Measurements from ENCODE around the gene STRN3.

Gene STRN3

GRCh38 chr14:30873308-30874119 lies 152.7 kb downstream of the STRN3 start:
- no peak for DNase-seq (ENCODE audit: low read depth)

DNA sequence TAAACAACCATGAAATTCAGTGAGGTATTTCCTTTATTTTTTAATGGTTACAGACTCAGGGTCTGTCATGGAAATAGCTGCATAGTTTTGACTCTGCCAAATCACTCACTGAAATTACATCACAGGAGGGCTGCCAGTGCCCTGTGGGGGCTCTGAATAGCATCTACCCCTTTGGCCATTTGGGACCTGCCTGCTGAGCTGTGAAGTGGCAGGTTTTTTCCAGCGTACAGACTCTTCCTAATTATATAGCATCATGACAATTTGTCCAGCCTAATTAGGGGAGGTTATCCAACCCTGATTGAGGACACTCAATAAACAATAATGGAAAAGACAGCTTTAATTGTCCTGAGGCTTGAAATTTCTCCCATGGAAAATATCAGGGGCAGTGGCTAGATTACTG lies 153.6 kb downstream of the STRN3 start:
- DNase-seq (ENCODE audit: low read depth): no peak

GRCh38 chr14:30869551-30870155 lies 156.5 kb downstream of the STRN3 start:
- no peak for DNase-seq (ENCODE audit: low read depth)

DNA sequence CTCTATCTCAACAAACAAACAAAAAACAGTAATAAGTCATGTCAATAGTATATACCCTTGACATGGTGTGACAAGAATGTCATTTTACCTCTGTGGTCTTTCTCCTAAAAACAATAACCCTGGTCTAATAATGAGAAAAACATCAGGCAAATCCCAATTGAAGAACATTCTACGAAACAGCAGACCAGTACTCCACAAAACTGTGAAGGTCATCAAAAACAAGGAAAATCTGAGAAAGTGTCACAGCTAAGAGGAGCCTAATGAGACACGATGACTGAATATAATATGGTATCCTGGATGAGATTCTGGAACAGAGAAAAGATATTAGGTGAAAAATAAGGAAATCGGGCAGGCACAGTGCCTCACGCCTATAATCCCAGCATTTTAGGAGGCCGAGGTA lies 157.4 kb downstream of the STRN3 start:
- DNase-seq (ENCODE audit: low read depth): no peak

GRCh38 chr14:30864934-30865333 lies 161.2 kb downstream of the STRN3 start:
- no peak for DNase-seq (ENCODE audit: low read depth)

- no peak for DNase-seq (ENCODE audit: low read depth)
These were observed 165.0 kb downstream of the STRN3 start for GRCh38 chr14:30861200-30861599.

DNA sequence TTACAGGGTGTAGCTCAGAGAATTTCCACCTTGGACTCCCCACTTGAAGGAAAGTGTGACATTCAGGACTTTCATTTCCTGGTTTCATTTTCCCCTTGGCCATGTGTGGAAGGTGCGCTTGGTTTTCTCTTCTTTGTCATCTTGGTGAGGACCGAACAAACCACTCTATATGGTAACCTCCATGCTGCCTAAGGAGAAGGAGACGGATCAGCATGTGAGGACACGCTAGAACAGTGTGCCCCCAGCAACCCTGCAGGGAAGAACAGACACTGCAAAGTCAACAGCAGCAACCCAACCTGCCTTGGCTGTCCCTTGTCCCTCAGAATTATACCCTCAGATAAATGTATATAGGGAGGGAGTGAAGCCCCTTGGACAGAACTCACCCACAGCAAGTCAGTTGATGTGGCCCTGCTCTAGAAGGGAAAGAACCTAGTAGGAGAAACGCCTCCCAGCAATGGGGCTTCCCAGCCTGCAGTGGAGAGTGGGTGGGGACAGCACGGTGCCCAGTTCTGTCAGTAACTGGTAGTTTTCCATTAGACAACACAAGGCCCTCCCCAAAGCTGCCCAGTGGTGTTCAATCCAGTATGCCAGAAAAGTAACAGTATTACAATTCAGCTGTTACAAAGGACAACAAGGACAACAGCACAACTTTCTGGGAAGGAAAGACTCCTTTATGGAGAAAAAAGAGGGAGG lies 170.7 kb downstream of the STRN3 start:
- DNase-seq (ENCODE audit: low read depth): no peak

DNA sequence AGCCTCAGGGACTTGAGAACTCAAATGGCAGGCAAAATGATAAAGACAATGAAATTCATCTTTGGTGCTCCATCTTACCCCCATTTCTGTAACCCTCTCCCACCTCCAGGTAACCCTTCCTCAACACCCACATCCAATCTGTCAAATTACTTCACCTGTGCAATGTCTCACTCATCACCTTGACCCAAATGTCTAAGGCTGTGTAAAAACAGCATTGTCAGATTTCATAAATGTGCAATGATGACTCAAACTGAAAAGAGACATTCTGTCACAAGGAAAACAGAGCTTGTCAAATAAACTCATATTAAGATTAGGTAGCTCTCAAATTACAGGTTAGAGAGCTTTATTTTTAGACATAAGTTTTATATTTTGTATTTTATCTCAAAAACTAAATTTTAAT lies 171.7 kb downstream of the STRN3 start:
- DNase-seq (ENCODE audit: low read depth): no peak

DNA sequence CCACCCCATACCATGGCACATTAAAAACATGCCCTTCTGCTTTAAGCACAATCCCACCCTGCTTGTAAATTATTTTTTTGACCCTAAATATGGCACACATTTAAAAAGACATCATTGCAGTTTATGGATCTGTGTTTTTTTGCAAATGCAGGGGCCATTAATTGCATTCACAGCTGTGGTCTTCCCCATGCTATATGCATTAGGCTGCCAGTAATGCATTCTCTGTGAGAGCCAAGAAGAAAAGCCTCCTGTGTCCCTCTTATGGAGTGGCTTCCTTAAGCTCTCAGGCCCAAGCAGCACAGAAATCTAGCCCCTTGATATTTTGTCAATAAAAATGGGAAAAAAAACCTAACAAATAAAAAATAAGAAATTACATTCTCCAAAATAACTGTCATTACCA lies 172.2 kb downstream of the STRN3 start:
- DNase-seq (ENCODE audit: low read depth): no peak

DNA sequence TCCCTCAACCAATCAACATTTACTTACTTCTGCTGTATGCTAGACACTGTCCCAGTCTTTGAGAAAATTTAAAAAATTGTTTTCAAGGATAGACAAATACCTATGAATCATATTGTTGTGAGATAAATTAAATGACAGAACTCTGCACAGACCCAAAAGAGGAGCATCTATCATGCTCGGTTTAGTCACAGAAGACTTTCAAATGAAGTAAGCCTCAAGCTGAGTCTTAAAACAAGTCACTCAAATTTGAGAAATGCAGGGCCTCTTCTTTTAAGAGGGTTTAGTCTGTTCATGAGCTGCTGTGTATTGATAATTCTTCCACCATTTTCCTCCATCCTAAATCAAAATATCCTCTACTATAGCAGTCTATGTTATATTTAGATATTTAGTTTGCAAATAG lies 176.2 kb downstream of the STRN3 start:
- no peak for DNase-seq (ENCODE audit: low read depth)

GRCh38 chr14:30849354-30849753 lies 176.8 kb downstream of the STRN3 start:
- DNase-seq (ENCODE audit: low read depth): no peak

GRCh38 chr14:30848449-30849240 lies 177.5 kb downstream of the STRN3 start:
- DNase-seq (ENCODE audit: low read depth): no peak

Data from activated T-cell treated with anti-CD3 and anti-CD28 coated beads for 24 hours (primary cell).